Measurements from ENCODE around the gene CCDC110.

DNA sequence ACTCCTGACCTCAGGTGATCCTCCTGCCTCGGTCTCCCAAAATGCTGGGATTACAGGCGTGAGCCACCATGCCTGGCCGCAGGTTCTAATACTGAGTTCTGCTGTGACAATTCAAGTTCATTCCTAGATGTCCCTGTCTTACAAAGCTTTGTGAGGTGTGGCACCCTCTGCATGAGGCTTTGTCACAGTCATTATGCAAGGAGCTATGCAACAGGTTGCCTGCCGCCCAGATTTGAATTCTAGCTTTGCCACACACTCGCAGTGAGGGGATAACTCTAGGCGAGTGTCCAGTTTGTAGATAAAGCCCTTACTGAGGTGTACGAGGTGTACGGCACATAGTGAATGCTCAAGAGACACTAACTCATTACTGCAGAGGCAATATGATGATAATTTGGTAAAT is 3.5 kb downstream of the CCDC110 start:
- TF ChIP-seq, protein P1, sequence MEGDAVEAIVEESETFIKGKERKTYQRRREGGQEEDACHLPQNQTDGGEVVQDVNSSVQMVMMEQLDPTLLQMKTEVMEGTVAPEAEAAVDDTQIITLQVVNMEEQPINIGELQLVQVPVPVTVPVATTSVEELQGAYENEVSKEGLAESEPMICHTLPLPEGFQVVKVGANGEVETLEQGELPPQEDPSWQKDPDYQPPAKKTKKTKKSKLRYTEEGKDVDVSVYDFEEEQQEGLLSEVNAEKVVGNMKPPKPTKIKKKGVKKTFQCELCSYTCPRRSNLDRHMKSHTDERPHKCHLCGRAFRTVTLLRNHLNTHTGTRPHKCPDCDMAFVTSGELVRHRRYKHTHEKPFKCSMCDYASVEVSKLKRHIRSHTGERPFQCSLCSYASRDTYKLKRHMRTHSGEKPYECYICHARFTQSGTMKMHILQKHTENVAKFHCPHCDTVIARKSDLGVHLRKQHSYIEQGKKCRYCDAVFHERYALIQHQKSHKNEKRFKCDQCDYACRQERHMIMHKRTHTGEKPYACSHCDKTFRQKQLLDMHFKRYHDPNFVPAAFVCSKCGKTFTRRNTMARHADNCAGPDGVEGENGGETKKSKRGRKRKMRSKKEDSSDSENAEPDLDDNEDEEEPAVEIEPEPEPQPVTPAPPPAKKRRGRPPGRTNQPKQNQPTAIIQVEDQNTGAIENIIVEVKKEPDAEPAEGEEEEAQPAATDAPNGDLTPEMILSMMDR (conservative IDR thresholded peaks at IDR 0.05): no peak
- no peak for TF ChIP-seq EZH2 (IDR thresholded peaks at IDR 0.05; ENCODE audit: low read depth)

Measured in PC-9 (cell line).